ENCODE data around the gene CDK5RAP1. TPM values are rescaled to one million over a fixed set of nuclear protein-coding genes. Genes with fewer than 3 reads are reported as not detected.
"Not testable (repeated sequence)": the region's sequence is repeated elsewhere in the genome, so short reads cannot be mapped to it uniquely, and the experiment has no call there.

CDK5RAP1 gene
- total RNA-seq, result 18.3 TPM
- long read RNA-seq, transcript CDK5RAP1-202 (14 exons, 2,122 nt), result major isoform, 12 of 16 reads
- long read RNA-seq, partial matches to known transcripts, result 0 of 16 reads
- long read RNA-seq, other reads (novel, unspliced or antisense), result 4 of 16 reads

DNA sequence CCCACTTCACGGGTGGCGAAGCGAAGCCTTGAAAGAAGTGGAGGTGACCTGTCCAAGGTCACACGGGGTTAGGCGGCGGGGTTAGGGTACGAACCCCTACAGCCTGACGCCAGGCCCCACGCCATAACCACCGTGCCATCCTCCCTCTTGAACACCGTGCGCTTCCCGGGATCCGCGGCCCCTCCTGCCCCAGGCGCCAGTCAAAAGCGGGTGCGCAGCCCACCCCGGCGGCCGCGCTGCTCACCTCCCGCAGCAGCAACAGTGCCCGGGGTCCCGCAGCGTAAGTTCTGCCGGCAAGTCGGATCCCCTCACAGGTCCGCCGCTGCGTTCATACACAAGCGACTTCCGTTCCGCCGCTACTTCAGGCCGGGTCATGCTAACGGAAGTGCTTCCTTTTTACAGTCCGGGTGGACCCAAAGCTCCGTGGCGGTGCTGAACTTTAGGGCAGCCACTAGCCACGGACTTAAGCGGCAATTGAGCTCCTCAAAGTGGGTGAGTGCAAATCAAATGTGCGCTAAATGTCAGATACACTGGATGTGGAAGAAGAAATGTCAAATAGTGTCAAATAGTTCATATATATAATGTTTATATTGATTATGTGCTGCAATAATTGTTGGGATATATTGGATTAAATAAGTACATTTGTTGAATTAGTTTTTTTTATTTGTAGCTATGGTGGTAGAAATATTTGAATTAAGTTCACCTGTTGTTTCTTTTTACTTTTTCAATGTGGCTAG lies at the start of gene CDK5RAP1:
TSS of gene CDK5RAP1 (minus strand) at position 336 of the 737 bp plus-strand sequence. CDS start 4,455 bp downstream, outside the sequence.
- ATAC-seq, result peak; percentile 95
- peak; percentile 93 for DNase-seq (ENCODE audit: missing footprints)
- intact Hi-C loops (cut with DNase I), result loop anchor here (5.0 kb wide), 1 partner anchor 271 kb away; the partner anchor contains the start of gene NECAB3

DNA sequence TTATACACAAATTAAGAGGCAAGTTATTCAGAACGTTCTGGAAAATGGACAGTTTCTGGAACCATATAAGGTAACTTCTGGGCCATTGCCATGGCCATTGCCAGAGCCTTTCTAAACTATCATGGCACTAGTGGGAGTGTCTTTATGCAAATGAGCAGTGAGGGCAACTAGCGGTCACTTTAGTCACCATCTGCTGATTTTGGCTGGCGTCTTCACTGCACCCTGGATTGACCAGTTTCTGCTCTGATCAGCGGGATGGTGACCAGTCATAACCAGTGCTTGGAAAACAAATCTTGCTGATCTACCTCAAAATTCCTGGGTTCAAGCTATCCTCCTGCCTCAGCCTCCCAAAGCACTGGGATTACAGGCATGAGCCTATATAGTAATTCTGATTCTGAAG lies 49.5 kb upstream of the CDK5RAP1 start:
- ATAC-seq, result no peak
- DNase-seq (ENCODE audit: missing footprints), result no peak
- intact Hi-C loops (cut with DNase I), result loop anchor here (10.0 kb wide), 1 partner anchor 284 kb away; the partner anchor contains the start of gene ZNF341

- intact Hi-C loops (cut with DNase I), result no loop called here
- no peak for DNase-seq (ENCODE audit: missing footprints)
- no peak for ATAC-seq
Measured at GRCh38 chr20:33445881-33446625, 44.7 kb upstream of the CDK5RAP1 start.

DNA sequence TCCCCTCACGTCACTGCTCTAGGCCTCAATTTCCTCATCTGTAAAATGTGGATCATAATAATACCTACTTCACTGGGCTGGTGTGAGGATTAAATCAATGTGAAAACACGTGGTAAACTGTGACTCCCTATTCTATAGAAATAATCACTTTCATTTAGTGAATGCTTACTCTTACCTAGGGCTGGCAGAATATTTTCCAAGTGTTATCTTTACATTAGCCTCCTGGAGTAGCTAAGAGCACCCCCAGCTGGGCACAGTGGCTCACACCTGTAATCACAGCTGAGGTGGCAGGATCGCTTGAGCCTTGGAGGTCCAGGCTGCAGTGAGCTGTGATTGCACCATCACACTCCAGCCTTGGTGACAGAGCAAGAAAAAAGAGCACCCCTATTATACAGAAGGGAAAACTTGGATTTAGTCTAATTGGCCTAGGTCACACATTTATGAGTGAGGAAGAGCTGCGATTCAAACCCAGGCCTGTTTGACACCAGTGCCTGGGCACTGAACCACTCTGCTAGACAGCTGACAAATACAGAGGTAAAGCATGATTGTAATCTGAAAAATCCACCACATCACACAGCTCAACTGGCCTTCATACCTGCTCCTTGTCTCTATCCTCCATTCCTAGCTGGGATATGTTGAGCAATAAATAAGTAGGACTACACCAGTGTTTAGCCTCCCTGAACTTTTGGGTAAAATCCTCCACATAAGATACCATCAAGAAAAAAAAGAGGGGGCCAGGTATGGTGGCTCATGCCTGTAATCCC lies 43.7 kb upstream of the CDK5RAP1 start:
- no peak for ATAC-seq
- intact Hi-C loops (cut with DNase I), result no loop called here
- DNase-seq (ENCODE audit: missing footprints), result no peak

- intact Hi-C loops (cut with DNase I), result loop anchor here (1.0 kb wide), 1 partner anchor 24 kb away; no protein-coding TSS in a partner anchor
- peak; percentile 98 for DNase-seq (ENCODE audit: missing footprints)
- ATAC-seq, result peak; percentile 93
Measured at GRCh38 chr20:33443512-33444239, 42.4 kb upstream of the CDK5RAP1 start, which contains the start of gene SNTA1. SNTA1 (minus strand) TSS chr20:33443763; CDS start chr20:33443620, 143 bp downstream.

- peak; percentile 72 for DNase-seq (ENCODE audit: missing footprints)
- ATAC-seq, result no peak
- intact Hi-C loops (cut with DNase I), result loop anchor here (1.0 kb wide), 1 partner anchor 24 kb away; no protein-coding TSS in a partner anchor
Measured at GRCh38 chr20:33443006-33443511, 41.7 kb upstream of the CDK5RAP1 start.

- ATAC-seq (no peak), DNase-seq (ENCODE audit: missing footprints) (no peak)
- intact Hi-C loops (cut with DNase I), result loop anchor here (1.0 kb wide), 1 partner anchor 23 kb away; no protein-coding TSS in a partner anchor
Measured at GRCh38 chr20:33442136-33443005, 41.1 kb upstream of the CDK5RAP1 start.

DNA sequence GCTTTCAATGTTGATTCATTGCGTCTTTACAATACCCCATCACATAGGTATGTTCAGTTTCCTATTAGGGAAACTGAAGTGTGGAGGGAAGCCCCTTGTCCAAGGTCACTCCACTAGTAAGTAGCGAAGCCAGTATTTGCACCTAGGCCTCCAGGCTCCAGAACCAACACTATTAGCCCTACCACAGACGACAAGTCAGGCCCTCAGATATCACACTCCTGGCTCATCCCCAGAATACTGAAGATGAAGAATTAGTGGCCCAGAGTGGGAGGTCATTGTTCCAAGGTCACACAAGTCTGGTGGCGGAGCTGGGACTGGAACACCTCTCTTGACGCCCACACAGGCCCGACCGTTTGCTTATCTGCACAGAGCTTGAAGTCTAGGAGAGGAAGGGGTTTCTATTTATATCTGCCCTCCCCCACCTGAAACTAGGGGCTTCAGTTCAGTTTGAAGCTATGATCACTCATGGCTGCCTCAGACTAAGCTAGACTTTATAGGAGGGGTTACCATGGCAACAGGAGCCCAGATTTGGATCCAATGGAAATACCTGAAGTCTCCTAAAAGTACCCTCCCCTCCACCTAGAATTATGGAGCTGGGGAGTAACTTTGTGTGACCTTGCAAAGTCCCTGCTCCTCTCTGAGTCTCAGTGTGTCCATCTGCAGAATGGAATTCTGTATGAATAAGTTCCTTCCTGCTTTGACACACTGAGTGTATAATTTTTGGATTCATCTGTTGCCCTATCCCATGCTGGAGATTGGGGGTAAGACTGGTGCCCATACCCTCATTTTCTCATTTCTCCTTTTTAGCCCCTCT lies 40.0 kb upstream of the CDK5RAP1 start:
- no peak for ATAC-seq
- intact Hi-C loops (cut with DNase I), result no loop called here
- no peak for DNase-seq (ENCODE audit: missing footprints)

- intact Hi-C loops (cut with DNase I); DNase-seq (ENCODE audit: missing footprints): not testable (repeated sequence)
Measured at GRCh38 chr20:33440562-33440961, 39.2 kb upstream of the CDK5RAP1 start.

GRCh38 chr20:33438481-33438880 lies 37.2 kb upstream of the CDK5RAP1 start:
- DNase-seq (ENCODE audit: missing footprints), result no peak
- intact Hi-C loops (cut with DNase I), result no loop called here
- no peak for ATAC-seq

More at GRCh38 chr20:33440562-33440961, 39.2 kb upstream of the CDK5RAP1 start:
- not testable (repeated sequence) for ATAC-seq

GRCh38 chr20:33437141-33437911 lies 36.0 kb upstream of the CDK5RAP1 start:
- intact Hi-C loops (cut with DNase I), result no loop called here
- no peak for DNase-seq (ENCODE audit: missing footprints)
- peak; percentile 65 for ATAC-seq

DNA sequence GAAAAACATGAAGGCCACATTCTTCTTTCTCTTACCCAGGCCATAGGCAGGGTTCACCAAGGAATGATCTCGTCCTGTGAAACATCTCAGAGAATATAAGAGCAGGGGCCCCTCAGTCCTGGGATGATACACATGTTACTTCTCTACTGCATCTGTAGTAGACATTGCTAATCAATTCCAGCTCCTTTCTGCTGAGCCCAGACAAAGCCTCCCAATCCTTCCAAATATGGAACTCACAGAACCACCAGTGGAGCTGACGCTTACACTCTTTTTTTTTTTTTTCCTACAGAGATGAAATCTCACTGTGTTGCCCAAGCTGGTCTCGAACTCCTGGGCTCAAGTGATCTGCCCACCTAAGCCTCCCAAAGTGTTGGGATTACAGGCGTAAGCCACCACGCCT lies 33.1 kb upstream of the CDK5RAP1 start:
- intact Hi-C loops (cut with DNase I), result no loop called here
- DNase-seq (ENCODE audit: missing footprints), result no peak
- no peak for ATAC-seq

GRCh38 chr20:33433465-33434234 lies 32.3 kb upstream of the CDK5RAP1 start:
- peak; percentile 87 for ATAC-seq
- DNase-seq (ENCODE audit: missing footprints), result peak; percentile 75
- intact Hi-C loops (cut with DNase I), result no loop called here

DNA sequence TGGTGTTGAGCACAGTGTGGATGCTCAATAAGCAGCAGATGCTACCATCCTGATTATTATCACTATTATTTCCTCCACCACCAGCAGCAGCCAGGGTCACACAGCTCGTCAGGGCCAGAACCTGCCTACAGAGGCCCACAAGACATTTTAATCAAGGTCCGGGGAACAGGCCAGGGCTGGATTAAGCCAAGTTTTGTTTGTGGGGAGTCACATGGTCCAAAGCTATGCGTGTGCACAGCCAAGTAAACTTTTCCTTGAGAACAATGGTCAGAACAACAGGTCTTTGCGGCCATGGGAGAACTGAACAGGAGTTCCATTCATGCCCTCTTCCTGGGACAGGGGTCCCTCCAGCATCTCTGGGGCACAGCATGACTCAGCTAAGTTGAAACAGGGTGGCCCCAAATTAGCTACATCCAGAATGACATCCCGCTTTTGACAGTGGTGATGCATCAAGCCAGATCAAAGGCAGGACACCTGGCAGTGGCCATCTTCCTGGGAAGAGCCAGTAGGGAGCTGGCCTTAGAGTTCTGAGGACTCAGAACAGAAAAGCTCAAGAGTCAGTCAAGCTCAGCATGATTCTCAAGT lies 30.6 kb upstream of the CDK5RAP1 start:
- DNase-seq (ENCODE audit: missing footprints), result no peak
- peak; percentile 72 for ATAC-seq
- intact Hi-C loops (cut with DNase I), result no loop called here

All from Right ventricle myocardium inferior (tissue), 1 donor.